ENCODE data around the gene SH3PXD2A.
A peak's percentile ranks its signal among the peaks of the same experiment; 100 is the strongest.
"Not testable (repeated sequence)": the region's sequence is repeated elsewhere in the genome, so short reads cannot be mapped to it uniquely, and the experiment has no call there.

Gene SH3PXD2A

GRCh38 chr10:103614306-103615158 is 240.8 kb downstream of the SH3PXD2A start:
- no peak for DNase-seq

- no peak for DNase-seq
Measured at GRCh38 chr10:103613616-103614015, 241.8 kb downstream of the SH3PXD2A start.

GRCh38 chr10:103612462-103613365 is 242.7 kb downstream of the SH3PXD2A start:
- no peak for DNase-seq

- no peak for DNase-seq
Measured at GRCh38 chr10:103610921-103611511, 244.4 kb downstream of the SH3PXD2A start.

- DNase-seq, result no peak
Measured at GRCh38 chr10:103610083-103610472, 245.3 kb downstream of the SH3PXD2A start.

GRCh38 chr10:103609231-103610082 is 245.9 kb downstream of the SH3PXD2A start:
- no peak for DNase-seq

- DNase-seq, result not testable (repeated sequence)
Measured at GRCh38 chr10:103608056-103608455, 247.3 kb downstream of the SH3PXD2A start.

GRCh38 chr10:103607051-103607450 is 248.3 kb downstream of the SH3PXD2A start:
- not testable (repeated sequence) for DNase-seq

GRCh38 chr10:103606097-103606438 is 249.3 kb downstream of the SH3PXD2A start:
- not testable (repeated sequence) for DNase-seq

GRCh38 chr10:103605359-103606096 is 249.8 kb downstream of the SH3PXD2A start:
- peak; percentile 23 to 54 for DNase-seq

- no peak for DNase-seq
Measured at GRCh38 chr10:103603382-103603781, 252.0 kb downstream of the SH3PXD2A start.

GRCh38 chr10:103602852-103603155 is 252.6 kb downstream of the SH3PXD2A start:
- DNase-seq, result no peak

- DNase-seq, result no peak
Measured at GRCh38 chr10:103602028-103602851, 253.1 kb downstream of the SH3PXD2A start.

- DNase-seq, result no peak
Measured at GRCh38 chr10:103600956-103601569, 254.3 kb downstream of the SH3PXD2A start.

- DNase-seq, result no peak
Measured at GRCh38 chr10:103600325-103600724, 255.1 kb downstream of the SH3PXD2A start.

GRCh38 chr10:103599907-103600306 is 255.5 kb downstream of the SH3PXD2A start:
- no peak for DNase-seq

- DNase-seq, result no peak
Measured at GRCh38 chr10:103599211-103599610, 256.2 kb downstream of the SH3PXD2A start.

- DNase-seq, result no peak
Measured at GRCh38 chr10:103598654-103599115, 256.7 kb downstream of the SH3PXD2A start.

GRCh38 chr10:103597003-103597402 is 258.4 kb downstream of the SH3PXD2A start:
- no peak for DNase-seq
